Astrocyte of the spinal cord (primary cell): ENCODE measurements around the gene FUT4.
"Not testable (repeated sequence)": the region's sequence is repeated elsewhere in the genome, so short reads cannot be mapped to it uniquely, and the experiment has no call there.

ENCODE experiments used
- DNase-seq: peaks from one replicate; pipeline ENCODE4 v3.0.0; 2011; ENCODE audit warnings: low read depth, low spot score
- H3K4me3 ChIP-seq: 2 replicates; pipeline ENCODE4 v1.5.1; 2011; ENCODE audit warnings: low read depth, mild to moderate bottlenecking, low read length, moderate library complexity
- in situ Hi-C: cut with HindIII; loops from 2 replicates; pipeline ENCODE4 v1.10.0; 2017; ENCODE audit warnings: low sequenced_read_pairs
- TF ChIP-seq, protein P1 (sequence below): IDR thresholded peaks from 2 replicates; pipeline ENCODE4 v1.5.1; 2012; ENCODE audit warnings: low read depth, mild to moderate bottlenecking, low read length, inconsistent platforms

FUT4 gene

GRCh38 chr11:94553938-94554337, 10.2 kb downstream of the FUT4 start:
- TF ChIP-seq, protein P1, sequence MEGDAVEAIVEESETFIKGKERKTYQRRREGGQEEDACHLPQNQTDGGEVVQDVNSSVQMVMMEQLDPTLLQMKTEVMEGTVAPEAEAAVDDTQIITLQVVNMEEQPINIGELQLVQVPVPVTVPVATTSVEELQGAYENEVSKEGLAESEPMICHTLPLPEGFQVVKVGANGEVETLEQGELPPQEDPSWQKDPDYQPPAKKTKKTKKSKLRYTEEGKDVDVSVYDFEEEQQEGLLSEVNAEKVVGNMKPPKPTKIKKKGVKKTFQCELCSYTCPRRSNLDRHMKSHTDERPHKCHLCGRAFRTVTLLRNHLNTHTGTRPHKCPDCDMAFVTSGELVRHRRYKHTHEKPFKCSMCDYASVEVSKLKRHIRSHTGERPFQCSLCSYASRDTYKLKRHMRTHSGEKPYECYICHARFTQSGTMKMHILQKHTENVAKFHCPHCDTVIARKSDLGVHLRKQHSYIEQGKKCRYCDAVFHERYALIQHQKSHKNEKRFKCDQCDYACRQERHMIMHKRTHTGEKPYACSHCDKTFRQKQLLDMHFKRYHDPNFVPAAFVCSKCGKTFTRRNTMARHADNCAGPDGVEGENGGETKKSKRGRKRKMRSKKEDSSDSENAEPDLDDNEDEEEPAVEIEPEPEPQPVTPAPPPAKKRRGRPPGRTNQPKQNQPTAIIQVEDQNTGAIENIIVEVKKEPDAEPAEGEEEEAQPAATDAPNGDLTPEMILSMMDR = no peak
- in situ Hi-C loops = no loop called here
- H3K4me3 ChIP-seq = no peak overlapping the region
- DNase-seq = peak; percentile 59

GRCh38 chr11:94555752-94556329, 12.1 kb downstream of the FUT4 start:
- H3K4me3 ChIP-seq, in situ Hi-C loops, DNase-seq: not testable (repeated sequence)

GRCh38 chr11:94557421-94557820, 13.7 kb downstream of the FUT4 start:
- TF ChIP-seq, protein P1 = no peak
- peak; percentile 29 for DNase-seq
- in situ Hi-C loops = no loop called here
- no peak overlapping the region for H3K4me3 ChIP-seq

DNA sequence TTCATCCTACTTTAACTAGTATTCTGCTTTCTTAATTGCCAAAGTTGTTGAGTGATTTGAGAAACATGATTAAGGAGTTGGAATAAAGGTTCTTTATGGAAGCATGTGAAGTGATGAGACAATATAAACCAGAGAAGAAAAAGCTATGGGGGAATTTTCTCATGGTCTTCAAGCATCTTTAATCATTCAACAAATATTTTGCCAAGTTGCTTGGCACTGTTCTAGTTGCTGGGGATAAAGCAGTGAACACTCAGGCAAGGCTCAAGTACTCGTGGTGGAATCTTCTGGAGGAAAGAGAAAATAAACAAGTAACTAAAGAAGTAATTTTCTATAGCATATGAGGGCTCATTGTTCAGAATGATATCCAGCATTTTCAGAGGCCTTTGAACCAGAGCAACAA, 14.3 kb downstream of the FUT4 start:
- peak; percentile 27 for DNase-seq
- TF ChIP-seq, protein P1 = no peak
- in situ Hi-C loops = no loop called here
- H3K4me3 ChIP-seq = no peak overlapping the region

DNA sequence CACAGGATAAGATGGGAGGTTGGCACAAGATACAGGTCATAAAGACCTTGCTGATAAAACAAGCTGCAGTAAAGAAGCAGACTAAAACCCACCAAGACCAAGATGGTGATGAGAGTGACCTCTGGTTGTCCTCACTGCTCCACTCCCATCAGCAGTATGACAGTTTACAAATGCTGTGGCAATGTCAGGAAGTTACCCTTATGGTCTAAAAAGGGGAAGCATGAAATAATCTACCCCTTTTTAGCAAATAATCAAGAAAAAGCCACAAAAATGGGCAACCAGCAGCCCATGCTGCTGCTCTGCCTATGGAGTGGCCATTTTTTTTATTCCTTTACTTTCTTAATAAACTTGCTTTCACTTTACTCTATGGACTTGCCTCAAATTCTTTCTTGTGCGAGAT, 14.7 kb downstream of the FUT4 start:
- TF ChIP-seq, protein P1 = no peak
- H3K4me3 ChIP-seq = no peak overlapping the region
- DNase-seq = no peak
- in situ Hi-C loops = no loop called here

DNA sequence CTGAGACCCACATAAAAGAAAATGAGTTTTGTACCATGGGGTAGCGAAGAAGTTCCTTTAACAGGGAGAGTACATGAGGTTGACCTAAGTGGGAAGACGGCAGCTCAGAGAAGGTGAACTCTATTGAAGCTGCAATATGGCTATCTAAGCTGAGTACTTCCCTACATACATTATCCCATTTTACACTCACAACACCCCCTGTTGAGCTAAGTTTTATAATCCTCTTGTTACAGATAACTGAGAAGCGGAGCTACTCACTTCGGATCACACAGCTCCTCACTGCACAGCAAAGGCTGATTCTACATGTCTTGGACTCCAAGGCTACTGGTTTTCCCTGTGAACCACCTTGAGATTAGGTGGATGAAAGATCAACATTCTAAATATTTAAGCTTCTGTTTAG, 15.2 kb downstream of the FUT4 start:
- H3K4me3 ChIP-seq = no peak overlapping the region
- DNase-seq = no peak
- in situ Hi-C loops = no loop called here
- TF ChIP-seq, protein P1 = no peak

DNA sequence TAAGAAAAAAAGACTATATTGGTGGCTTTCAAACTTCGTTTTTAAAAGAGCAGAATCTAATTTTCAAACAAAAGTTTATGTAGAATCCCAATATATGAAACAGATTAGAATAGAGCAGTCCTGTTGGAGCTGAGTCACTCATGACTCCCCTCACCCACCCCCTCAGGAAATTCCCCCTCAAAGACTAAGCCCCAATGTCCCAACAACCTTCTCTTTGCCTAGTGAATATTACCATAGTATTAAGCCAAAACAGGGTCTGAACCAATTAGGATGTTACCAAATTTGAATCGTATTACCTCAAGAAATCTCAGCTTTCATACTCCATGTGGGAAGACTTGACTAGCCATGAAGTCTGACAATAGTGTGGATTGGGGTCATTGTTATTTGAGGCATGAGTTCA, 15.6 kb downstream of the FUT4 start:
- TF ChIP-seq, protein P1 = no peak
- no peak overlapping the region for H3K4me3 ChIP-seq
- in situ Hi-C loops = no loop called here
- DNase-seq = no peak
